HG03045 (cell line): Measurements from ENCODE around the gene BLCAP.
"Not testable (repeated sequence)": the region's sequence is repeated elsewhere in the genome, so short reads cannot be mapped to it uniquely, and the experiment has no call there.

Experiments used
- ATAC-seq: cut with Tn5 transposase; IDR thresholded peaks from one replicate; pipeline ENCODE4 v1.9.1; 2021; ENCODE audit warnings: mild to moderate bottlenecking, moderate library complexity; ENCODE audit not compliant: unreplicated experiment

The BLCAP gene

DNA sequence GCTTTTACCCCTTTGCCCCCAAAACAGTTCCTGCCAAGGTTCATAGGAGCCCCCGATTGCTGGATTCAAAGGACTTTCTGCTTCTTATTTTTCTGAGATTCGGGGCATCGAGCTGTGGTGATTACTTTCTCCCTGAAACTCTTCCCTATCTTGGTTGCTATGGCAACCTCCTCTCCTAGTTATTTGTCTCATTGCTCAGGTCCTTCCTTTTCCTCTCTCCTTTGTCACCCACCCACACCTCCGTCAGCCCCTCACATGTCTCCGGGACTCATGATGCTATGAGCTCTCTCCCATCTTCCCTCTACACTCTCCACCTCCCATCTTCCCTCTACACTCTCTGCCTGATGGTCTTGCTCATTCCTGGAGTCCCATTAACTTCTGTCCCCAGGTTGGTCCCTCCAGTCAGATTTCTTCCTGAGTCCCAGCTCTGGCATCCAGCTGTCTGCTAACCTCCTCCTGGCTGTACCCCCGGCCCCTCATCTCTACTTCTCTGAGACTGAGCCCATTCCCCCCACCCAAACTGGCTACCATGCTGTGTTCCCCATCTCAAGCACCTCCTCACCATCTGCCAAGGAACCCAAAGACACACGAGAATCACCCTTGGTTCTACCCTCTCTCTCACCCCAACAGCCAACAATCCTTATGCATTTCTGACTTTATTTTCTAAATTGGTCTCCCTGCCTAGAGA is 36.9 kb downstream of the BLCAP start:
- no peak for ATAC-seq

DNA sequence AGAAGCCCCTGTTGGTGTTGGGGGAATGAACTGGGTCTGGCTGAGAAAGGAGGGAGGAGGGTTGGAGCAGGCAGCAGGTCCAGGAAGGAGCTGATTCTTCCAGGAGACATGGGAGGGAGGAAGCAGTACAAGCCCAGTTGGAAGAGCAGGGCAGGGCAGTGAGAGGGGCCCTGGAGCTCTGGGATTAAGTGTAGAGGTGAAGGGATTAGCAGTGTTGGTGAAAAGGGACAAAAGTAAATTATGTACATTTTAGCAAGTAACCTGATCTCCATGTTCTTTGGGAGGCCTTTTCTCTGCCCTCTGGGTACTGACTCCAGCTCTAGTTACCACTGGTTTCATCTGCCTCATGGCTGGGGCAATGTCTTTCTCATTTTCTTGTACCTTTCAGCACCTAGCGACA is 41.5 kb downstream of the BLCAP start:
- not testable (repeated sequence) for ATAC-seq

DNA sequence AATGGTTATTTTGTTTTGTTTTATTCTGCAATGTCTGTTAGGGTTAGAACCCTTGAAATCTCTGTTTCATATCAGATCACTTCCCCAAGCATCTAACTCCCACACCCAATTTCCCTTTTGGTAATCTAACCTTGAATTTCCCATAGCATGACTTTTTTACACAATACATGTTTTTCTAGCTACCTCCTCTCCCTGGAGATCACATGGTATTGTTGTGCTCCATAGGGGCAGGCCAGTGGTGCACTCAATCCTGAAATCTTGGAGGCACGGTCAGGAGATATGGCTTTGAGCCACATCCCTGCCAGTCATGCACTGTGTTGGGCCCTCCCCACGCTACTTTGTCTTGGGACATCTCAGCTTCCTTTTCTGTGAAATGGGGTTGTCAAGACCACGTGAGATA is 43.3 kb downstream of the BLCAP start:
- ATAC-seq, result no peak

DNA sequence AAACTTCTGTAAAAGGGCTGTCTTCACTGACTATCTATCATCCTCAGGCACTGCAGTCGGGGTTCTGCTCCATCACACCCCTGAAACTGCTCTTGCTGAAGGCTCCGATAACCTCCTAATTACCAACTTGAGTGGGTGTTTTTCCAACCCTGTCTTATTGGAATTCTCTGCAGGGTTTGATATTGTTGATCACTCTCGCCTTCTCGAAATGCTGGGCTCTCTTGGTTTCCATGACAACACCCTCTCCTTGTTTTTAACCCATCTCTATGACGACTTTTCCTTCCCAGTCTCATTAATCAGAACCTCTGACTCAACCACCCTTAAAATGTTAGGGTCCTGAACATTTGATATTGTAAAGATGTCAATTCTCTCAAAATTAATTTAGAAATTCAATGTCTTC is 46.1 kb downstream of the BLCAP start:
- ATAC-seq, result no peak

DNA sequence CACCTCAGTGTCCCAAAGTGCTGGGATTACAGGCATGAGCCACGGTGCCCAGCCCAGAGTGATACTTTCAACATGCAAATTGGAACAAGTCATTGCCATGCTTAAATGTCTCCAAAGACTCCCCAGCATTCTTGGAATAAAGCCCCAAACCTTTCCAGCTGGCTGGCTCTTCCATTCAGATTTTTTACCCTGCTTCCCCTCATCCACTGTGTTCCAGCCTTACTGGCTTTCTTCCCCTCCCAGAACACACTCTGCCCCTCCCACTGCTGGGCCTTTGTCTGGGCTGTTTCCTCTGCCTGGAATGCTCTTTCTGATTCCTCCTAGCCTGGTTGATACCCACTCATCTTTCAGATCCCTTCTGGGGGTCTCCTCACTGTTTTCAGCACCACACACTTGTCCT is 46.8 kb downstream of the BLCAP start:
- ATAC-seq, result no peak

DNA sequence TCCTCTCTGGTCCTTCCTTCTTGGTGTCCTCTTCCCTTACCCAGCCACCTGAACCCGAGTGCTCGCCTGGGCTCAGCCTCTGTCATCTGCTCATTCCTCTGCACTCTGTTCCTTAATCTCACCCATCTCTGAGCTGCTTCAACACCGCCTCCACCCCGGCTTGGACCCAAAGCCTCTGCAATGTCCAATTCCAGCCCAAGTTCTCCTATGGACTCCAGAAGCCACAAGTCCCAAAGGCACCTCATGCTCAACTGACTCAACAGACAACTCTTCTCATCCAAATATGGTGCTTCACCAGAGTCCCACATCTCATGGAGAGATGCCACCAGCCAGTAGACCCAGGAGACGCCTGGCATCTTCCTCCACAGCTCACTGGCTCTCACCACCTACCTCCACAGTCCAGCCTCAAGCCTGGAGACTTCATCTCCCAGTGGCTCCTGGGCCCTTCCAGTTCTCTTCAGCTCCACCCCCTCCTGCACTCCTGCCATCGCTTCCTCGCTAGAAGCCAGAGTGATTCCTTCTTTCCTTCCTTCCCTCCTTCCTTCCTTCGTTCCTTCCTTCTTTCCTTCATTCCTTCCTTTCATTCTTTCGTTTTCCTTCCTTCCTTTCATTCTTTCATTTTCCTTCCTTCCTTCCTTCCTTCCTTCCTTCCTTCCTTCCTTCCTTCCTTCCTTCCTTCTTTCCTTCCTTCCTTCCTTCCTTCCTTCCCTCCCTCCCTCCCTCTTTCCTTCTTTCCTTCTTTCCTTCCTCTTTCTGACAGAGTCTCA is 47.6 kb downstream of the BLCAP start:
- ATAC-seq, result no peak

DNA sequence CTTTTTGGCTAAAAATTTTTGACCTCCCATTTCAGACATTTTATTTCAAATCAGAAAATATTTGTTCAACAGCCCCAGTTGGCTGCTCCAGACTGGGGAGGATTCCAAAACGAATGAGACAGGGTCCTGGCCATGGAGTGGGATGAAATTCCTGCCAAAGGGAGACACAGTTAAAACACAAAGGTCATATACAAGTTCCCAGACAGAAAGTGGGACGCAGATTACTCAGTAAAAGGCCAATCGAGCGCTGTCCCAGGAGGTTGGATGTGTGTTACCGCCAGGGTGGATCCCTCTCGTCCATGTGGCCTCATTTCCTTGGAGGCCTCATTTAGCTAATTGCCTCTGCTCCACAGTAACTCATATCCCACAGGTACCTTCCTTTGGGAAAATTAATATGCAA is 48.4 kb downstream of the BLCAP start:
- ATAC-seq, result no peak

DNA sequence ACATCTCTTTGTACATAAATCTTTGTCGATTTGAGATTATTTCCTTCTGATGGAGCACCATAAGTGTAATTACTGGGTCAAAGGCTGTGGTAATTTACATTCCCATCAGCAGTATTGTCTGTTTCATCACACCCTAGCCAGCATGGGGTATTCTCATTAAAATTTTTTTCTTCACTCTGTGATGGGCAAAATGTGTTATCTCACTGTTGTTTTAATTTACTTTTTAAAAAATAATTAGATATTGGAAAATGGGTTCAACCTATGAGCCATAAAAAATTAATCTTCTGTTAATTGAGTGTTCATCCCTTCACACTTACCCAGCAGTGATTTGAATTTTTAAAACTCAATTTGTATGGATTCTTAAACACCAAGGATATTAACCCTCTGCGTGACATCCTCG is 50.6 kb downstream of the BLCAP start:
- no peak for ATAC-seq

DNA sequence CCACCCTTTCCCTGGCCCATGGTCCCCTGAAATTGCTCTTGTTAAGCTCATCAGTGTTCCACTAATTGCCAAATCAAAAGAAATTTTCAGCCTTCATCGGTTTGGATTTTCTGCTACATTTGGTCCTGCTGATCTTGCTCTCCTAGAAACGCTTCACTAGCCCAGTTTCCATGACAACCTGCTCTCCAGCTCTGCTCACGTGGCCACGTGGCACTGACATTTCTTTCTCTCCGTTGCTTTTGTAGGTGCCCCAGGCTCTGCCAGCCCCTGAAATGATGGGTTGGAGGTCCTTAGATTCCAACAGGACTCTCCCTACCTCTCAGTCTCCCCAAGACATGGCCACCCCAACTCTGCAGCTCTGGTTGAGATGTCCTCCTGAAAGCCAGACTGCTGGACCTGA is 52.4 kb downstream of the BLCAP start:
- ATAC-seq, result no peak

DNA sequence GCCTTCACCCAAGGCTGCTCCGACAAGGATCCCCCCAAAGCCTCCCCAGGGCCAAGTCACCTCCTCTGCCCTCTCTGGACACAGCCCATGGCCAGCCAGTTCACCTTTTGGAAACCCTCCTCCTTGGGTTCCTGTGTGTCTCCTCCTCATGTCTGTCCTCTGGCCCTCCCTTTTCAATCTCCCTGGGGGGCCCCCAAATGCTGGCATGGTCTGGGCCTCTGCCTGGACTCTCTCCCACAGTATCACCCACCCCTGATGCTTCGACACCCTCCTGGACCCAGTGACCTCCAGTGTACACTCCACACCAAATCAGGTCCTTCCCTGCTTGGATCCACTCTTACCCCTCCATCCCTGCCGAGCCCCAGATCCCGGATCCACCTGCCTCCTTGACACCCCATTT is 53.3 kb downstream of the BLCAP start:
- no peak for ATAC-seq

DNA sequence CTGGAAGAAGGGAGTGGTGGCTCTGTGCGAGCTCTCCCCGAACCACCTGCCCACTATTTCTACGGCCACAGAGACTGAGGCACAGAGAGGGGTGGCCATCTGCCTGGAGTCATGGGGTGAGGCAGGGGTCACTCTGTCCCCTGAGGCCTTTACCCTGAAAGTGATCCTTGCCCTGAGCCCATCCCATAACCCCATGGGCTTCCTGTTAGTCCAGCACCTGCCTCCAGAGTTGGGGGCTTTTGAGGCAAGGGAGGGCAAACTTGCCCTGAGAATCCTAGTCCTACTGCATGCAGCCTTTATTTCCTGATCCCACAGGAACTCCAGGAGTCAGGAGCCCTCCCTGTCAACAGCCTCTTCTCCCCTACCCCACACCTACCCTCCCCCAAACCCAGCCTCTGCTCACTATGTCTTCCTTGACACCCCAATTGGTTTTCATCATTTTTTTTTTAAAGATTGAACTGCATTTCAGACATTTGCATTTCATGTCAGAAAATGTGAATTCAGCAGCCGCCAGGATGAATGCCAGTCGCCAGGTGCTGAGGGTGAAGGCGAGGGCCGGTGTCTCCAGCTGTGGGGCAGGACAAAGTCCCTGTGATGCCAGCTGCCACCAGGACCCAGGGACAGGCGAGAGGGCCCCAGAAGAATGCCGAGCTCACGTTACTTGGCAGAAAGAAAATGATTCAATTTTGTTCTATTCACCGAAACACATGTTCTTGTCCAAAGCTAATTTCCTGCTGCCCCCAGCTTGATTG is 54.3 kb downstream of the BLCAP start:
- ATAC-seq, result no peak

DNA sequence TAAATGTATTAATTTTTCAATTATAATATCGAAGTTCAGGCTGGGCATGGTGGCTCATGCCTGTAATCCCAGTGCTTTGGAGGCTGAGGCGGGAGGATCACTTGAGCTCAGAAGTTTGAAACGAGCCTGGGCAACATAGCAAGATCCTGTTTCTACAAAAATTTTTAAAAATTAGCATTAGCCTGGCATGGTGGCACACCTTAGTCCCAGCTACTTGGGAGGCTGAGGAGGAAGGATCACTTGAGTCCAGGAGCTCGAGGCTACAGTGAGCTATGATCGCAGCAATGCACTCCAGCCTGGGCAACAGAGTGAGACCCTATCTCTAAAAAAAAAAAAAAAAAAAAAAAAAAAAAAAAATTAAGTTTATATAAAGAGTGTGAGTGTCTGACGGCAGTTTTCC is 55.2 kb downstream of the BLCAP start:
- ATAC-seq, result not testable (repeated sequence)

DNA sequence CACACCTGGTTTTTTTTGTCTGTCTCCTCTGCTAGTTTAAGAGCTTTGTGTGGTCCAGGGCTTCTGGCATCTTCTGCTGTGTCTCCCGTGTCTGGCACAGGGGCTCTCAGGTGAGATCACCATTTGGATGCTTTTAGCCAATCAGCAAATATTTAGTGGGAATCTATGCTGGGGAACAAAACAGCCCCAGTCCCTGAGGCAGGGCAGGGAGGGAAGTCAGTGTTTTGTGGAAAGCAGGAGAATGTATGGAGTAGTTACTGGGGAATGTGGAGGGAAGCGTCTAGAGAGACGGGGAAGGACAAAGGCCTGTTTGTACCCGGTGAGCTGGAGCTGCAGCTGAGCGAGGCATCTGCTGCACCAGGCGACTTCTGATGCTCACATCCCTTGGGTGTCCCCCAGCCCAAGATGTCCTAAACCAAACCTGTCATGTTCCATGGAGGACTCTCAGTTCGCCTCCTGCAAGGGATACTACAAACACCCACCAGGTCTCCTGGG is 55.9 kb downstream of the BLCAP start:
- no peak for ATAC-seq

DNA sequence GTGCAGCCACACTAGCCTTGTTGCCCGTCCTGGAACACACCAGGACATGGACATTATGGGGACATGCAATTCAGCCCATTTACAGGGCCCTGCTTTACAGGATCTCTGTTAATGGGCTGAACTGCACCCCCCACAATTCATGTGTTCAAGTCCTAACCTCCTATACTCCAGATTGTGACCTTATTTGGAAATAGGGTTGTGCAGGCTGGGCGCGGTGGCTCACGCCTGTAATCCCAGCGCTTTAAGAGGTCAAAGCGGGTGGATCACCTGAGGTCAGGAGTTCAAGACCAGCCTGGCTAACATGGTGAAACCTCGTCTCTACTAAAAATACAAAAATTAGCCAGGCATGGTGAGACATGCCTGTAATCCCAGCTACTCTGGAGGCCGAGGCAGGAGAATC is 57.5 kb downstream of the BLCAP start:
- not testable (repeated sequence) for ATAC-seq

DNA sequence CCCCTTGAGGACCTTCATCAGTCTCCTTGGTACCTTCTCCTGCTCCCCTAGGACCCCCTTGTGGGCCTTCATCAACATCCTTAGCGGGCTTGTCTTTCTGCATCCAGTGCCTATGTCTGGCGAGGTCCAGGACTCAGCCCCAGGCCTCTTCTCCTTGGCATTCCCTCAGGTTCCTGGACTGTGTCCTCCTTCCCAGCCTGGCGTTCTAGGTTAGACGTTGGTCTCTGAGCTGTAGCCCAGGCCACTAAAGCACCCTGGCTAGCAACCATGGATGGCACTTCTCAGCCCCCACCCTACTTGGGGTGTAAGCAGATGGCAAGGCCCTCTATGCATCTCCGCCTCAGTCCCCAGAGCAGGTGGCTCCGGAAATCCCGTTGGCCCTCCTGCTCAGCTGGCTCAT is 58.1 kb downstream of the BLCAP start:
- ATAC-seq, result no peak

DNA sequence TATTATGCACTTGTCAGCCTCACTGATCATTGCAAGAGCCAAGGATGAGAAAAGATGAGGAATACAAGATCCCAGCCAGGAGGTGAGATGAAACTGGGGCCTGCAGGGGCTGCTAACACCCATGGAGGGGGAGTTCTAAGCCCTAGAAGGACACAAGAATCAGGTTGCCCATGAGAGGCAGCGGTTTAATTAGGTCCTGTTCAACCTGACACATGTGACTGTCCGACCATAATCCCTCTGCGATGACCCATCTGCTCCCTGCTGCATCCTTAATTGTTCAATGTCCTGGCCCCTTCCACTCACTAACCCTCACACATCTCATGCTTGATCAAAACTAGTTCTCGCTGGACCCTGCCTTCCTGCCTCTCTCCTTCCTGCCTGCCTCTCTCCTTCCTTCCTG is 58.8 kb downstream of the BLCAP start:
- ATAC-seq, result no peak
